ENCODE data around the gene APOL2.
A peak's percentile ranks its signal among the peaks of the same experiment; 100 is the strongest.
"Not testable (repeated sequence)": the region's sequence is repeated elsewhere in the genome, so short reads cannot be mapped to it uniquely, and the experiment has no call there.

The APOL2 gene

DNA sequence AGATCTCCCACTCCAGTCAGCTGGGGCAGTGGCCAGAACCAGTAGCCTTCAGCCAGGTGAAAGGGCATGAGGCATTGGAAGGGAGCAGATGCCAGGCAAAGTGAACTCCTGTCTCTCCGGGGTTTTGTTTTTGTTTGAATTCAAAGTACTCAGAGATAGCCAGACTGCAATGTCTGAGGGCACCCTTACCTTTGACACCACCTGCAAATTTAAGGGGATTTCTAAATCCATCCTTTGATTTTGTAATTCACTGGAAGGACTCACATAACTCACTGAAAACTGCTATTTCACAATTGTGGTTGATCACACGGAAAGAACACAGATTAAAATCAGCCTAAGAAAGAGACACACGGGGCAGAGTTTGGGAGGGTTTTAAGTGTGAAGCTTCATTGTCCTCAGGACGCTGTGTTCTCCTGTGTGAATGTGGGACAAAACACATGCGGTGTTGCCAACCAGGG, 23.9 kb upstream of the APOL2 start:
- DNase-seq (ENCODE audit: low read depth in 2 of 2): not testable (repeated sequence)

DNA sequence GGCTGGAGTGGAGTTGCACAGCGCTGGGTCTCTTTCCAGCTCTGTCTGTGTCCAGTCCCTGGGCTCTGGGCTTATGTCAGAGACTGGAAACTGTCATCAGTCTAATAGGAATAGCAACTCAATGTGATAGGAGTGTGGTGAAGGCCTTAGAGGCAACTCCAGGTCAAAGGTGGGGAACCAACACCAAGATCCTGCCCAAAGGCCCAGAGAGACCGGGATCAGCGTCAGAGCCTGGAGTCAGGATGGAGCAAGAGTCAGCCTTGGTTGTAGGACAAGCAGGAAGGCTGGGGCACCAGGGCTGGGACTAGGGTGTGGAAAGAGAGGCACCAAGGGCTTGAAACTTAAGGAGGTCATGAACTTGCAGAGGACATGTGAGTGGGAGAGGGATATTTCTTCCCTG, 23.0 kb upstream of the APOL2 start:
- not testable (repeated sequence) for DNase-seq (ENCODE audit: low read depth in 2 of 2)

DNA sequence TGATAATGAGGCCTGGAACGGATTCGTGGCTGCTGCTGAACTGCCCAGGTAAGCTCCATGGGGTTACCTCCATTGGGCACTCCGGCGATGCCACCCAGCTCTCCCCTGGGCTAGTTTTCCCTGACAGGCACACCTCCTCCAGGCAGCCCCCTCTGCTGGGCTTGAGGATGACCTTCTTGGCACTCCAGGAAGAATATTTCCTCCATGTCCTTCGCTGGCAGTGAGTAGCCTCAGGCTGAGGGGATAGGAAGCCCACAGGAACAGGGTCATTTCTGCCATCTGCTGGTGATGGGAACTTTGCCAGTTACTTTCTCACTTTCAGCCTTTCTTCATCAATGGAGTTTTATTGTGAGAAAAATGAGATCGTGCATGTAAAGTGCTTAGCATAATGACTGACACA, 22.3 kb upstream of the APOL2 start:
- DNase-seq (ENCODE audit: low read depth in 2 of 2): not testable (repeated sequence)

DNA sequence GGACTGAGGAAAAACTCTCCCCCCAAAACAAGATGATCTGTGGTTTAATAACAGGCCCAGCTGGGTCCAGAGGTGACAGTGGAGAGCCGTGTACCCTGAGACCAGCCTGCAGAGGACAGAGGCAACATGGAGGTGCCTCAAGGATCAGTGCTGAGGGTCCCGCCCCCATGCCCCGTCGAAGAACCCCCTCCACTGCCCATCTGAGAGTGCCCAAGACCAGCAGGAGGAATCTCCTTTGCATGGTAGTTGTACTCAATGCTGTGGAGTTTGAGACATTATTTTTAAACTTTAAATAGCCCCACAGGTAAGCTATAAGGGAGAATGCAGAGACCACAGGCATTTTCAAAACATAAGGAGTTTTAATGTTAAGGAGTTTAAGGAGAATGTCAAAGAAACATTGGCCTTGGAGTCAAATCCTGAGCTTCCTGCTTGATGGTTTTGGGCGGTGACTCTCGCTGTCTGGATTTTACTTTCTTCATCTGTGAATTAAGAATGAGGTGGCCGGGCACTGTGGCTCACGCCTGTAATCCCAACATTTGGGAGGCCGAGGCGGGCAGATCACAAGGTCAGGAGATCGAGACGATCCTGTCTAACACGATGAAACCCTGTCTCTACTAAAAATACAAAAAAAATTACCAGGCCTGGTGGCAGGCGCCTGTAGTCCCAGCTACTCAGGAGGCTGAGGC, 20.4 kb upstream of the APOL2 start:
- no peak for DNase-seq (ENCODE audit: low read depth in 2 of 2)

DNA sequence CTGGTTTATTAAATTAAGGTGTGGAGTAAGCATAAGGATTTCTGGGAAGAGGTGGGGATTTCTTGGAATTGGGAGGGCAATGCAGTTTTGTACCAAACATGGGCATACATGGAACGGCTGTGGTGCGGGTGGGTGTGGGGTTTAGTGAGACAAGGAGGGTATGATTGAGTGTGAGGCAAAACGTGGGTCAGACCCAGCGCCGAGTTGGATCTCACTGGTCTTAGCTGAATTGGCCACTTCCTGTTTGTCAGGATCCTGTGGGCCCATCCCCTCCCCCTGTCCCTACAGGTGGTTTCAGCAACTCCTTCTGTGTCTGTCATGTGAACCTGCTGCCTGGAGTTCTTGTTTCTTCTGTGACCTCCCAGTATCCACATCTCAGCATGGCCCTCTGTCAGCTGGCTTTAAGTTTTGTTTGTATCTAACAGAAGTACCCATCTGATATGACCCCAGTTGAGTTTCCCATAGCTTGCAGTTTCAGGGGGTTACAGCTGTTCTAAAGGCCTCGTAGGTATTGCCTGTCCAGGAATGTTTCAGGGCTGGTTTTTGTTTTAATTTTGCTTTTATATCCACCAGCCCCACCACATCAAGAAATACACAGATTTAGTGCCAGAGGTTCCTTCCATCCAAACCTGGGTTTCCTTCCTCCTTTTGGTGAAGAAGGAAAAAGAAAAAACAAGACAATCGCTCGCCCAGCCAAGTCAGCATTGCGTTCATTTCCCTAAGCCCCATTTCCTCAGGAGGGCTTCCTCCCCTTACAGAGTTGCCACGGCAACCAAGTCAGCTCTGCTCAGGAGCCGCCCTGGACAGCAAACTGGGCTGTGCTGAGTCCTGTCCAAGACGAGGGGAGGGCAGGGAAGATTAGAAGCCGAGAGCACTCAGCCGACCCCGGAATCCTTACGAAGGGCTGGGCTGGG, 19.6 kb upstream of the APOL2 start:
- DNase-seq (ENCODE audit: low read depth in 2 of 2): no peak

DNA sequence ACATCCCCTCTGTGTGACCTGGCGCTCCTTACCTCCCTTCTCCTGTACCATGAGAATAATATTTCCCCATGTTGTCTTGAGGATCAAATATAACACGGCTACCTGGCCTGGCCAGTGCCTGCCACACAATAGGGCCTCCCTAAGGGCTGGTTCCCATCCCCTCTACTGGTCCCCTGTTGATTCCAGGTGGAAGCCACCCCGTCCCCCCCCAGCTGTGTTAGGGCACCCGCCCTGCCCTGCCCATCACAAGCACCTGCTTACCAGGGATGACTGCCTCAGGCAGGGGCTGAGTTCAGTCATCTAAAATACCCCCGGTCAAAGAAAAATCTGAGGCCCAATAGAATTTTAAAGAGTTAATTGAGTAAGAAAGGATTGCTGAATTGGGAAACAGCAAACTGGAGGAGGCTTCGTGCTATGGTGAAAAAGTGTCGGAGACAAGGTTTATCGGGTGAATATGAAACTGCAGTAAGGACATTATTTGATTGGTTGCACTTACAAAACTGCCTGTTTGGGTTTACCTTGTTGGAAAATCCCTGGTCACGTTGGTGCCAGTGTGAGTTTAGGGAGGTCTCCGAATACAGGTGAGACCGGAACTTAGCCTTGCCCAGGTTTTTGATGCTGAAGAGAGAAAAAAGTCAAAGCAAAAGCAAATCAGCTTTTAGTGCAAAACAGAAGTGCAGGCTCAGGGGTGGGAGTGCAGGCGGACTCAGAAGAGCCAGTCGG, 18.8 kb upstream of the APOL2 start:
- no peak for DNase-seq (ENCODE audit: low read depth in 2 of 2)

DNA sequence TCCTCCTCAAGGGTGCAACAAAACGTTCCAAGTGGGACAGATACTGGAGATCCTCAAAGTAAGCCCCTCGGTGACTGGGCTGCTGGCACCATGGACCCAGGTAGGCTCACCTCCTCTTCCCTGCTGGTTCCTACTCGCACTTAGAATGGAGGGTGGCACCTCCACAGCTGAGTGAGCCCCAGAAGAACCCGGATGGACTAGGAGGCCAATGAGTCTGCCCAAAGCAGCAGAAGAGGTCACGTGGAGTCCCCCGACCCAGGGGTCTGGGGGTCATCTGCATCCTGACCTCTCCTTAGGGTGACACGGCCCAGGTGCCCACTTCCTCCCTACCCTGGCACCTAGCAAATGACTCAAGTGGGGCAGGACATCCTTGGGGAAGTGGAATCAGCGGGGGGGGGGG, 18.0 kb upstream of the APOL2 start:
- no peak for DNase-seq (ENCODE audit: low read depth in 2 of 2)

DNA sequence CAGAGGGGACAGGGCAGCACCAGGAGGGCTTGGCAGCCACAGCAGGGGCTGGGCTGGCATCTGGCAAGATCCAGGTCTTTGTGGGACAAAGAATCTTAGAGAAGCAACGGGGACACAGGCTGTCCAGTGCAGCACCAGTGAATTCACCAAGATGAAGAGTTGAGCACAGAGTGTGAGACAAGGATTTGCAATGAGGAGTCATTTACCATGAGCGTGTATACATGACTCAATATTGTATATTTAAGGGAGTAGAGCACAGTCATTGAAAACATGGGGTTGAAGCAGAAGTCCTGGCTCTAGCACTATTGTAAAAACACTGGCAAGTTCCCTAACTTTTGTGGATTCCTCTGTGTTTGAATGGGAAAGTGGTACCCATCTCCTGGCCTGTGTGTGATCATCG, 17.2 kb upstream of the APOL2 start:
- no peak for DNase-seq (ENCODE audit: low read depth in 2 of 2)

DNA sequence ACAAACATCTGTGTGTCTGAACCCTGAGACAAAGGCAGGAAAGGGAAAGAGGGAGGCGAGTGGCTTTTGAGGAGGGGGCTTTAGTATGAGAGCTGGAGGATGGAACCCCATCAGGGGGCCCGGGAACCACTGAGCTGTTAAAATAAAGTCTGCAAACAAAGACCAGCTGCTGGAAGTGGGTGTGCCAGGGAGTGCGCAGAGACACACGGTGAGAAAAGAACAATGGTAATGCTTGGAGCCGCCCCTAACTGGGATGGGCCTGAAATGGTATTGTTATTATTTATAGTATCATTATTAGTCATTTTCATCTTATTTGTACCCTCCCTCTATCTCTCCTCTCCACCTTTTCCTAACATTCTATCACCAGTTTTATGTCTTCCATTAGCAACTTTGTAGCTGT, 16.2 kb upstream of the APOL2 start:
- DNase-seq (ENCODE audit: low read depth in 2 of 2): not testable (repeated sequence)

DNA sequence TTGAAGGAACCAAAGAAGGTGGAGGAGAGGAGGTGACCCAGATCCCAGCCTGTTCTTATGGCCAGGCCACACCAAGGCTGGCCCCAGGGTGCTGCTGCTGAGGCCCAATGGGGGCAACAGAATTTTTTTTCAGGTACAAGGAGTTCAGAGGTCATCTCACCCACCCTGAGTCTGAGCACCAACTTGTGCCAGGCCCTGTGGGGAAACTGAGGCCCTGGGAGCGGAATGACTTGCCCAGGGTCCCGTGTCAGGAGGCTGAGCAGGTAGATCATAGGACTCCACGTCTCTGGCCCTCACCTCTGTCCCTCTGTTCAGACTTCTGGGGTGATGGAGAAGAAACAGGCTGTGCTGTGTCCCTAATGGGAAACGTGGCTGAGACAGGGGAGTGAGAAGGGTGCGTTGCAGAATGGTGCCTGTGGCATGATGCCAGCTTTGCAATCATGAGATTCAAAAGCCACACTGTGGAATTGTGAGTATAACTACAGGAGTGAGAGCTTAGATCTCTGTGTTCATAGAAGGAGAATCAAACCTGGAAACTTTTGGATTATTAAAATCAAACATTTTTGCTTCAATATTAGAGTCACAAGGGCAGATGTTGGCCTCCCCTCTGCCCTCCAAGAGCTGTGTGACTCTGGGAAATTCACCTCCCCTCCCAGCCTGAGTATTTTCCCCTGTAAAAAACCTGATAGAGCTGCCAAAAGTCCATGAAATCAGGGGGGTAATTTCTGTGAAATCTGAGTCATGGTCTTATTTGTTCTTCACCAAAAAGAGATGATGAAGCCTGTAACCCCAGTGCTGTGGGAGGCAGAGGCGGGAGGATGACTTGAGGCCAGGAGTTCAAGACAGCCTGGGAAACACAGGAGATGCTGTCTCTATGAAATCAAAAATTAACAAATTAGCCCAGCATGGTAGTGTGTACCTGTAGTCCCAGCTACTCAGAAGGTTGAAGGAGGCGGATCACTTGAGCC, 14.5 kb upstream of the APOL2 start:
- peak; percentile 23 to 51 for DNase-seq (ENCODE audit: low read depth in 2 of 2)

DNA sequence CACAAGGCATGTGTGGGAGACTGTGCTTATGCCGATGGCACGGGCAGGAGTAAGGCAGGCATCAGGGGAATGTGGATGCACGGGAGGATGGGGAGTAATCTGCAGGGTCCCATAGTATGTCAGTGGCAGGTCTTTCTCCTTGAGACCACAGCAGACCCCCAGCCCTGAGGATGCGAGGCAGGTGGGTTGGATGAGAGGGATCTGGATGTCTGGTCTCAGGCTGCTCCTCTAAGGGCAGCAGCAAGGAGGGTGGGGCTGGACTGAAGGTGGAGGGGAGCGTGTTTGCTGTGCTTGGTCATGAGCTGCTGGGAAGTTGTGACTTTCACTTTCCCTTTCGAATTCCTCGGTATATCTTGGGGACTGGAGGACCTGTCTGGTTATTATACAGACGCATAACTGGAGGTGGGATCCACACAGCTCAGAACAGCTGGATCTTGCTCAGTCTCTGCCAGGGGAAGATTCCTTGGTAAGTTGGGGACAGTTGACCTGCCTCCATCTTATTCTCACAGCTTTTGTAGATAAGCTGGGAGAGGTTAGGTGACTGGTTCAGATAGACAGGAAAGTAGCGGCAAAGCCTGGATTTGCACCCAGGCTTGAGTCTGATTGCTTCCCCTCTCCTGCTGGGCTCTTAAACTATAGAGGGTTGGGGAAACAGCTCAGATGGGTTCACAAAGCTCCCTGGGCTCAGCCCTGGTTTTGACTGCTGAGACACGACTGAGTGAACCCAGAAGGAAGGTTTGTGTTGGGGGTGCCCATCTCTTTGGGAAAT, 13.6 kb upstream of the APOL2 start, which contains the start of gene APOL1:
TSS of gene APOL1 (plus strand) at position 380 of the 769 bp plus-strand sequence. CDS start 1,823 bp downstream, outside the sequence.
- peak; percentile 18 to 43 for DNase-seq (ENCODE audit: low read depth in 2 of 2)

DNA sequence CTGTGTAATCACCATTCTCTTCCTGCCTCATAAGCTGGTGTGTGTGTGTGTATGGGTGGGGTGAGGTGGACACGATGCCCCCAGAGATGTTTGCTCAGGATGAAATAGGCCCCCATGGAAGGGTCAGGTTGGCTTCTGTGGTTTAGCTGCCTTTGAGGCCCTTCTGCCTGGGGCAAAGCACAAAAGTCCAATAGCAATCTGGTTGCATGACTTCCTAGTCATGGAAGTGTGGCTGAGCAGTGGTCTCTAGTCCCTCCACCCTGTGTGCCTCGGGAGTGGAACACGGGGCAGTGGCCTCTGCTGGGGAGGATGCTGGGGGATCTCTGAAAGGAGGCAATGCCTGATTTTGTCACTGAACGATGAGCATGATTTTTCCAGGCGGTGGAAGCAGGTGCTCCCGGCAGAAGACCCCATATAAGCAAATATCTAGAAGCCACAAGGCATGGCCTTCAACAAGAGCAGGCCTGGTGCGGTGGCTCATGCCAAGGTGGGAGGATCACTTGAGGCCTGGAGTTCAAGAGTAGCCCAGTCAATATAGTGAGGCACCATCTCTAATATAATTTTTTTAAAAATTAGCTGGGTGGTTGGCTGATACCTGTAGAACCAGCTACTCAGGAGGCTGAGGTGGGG, 12.8 kb upstream of the APOL2 start:
- not testable (repeated sequence) for DNase-seq (ENCODE audit: low read depth in 2 of 2)

DNA sequence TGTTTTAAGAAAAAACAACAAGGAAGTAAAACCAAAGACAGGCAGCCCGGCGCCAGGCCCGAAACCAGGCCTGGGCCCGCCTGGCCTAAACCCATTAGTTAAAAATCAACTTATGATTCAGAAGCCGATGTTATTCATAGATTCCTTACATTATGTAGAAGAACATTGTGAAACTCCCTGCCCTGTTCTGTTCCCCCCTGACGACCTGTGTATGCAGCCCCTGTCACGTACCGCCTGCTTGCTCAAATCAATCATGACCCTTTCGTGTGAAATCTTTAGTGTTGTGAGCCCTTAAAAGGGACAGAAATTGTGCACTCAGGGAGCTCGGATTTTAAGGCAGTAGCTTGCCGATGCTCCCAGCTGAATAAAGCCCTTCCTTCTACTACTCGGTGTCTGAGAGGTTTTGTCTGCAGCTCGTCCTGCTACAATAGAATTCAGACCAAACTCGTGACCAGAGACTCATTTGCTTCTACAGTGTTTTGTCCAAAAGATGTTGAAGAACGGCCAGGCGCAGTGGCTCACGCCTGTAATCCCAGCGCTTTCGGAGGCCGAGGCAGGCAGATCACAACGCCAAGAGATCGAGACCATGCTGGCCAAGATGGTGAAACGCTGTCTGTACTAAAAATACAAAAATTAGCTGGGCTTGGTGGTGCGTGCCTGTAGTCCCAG, 11.1 kb upstream of the APOL2 start:
- DNase-seq (ENCODE audit: low read depth in 2 of 2): not testable (repeated sequence)

DNA sequence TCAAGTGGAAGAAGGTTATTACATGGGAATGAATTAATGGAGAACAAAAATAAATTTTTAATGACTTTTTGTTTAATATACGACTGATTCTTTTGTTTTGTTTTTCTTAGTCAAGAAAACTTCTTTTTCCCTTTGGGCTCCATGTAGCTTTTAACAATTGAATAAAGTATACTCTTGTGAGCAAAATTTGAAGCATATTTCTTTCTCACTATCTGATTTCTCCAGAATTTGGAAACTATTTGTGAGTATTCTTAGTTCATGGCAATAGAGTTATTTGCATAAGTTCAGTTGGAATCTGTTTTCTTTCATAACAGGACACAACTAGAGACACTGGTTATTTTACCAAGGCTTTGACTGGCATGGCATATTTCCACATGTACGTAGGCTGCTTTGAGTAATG, 9.8 kb upstream of the APOL2 start:
- no peak for DNase-seq (ENCODE audit: low read depth in 2 of 2)

DNA sequence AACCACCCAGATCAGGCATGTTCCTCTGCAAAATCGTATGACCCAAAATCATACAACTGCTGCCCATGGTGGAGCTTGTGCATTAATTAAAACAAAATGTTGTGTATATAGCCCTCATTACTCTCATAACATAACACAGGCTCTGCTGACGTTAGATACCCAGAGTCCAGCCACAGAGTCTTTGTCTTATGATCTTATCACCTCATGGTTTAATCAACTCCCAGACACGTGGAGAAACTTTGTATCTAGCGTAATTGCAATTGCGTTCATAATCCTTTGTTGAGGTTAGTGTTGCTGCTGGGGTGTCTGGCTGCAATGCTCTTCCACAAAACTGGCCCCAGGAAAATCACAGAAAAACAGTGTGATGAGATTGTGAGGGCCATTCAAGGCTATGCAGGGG, 8.6 kb upstream of the APOL2 start:
- DNase-seq (ENCODE audit: low read depth in 2 of 2): no peak

DNA sequence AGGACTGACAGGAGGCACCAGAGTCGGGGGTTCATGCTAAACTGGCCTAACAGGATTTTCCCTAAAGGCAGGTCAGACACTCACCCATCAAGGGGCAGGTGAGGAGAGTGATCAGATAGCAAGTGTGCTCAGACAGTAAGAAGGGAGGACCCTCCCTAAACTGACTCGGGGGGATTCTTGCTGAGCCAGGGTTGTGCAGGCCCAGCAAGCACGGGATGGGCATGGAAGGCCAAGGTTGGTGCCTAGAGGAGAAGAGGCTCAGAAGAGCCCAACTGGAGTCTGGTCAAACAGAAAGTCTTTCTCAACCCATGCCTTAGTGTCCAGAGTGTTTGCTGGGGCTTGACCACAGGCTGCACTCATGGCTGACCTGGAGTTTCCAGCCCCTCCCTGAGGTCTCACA, 7.4 kb upstream of the APOL2 start:
- DNase-seq (ENCODE audit: low read depth in 2 of 2): no peak

DNA sequence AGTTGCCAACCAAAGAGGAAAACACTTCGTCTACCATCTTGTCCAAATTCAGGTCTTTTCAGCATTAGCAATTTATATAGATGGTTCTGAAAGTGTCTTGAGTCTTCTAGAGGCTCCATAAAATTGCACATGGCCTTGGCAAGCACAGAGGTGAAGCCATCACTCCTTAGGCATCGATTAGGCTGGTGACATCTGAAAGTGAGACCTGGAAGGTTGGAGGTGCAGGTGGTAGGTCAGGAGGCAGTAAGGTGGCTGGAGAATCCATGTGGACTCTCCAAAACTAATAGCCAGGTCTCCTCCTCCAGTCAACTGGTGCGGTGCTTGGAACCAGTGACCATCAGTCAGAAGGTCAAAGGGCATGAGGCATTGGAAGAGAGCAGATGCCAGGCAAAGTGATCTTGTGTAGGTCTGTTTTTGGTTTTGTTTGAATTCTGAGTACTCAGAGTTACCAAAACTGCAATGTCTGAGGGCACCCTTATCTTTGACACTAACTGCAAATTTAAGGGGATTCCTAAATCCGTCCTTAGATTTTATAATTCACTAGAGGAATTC, 6.6 kb upstream of the APOL2 start:
- DNase-seq (ENCODE audit: low read depth in 2 of 2): no peak

DNA sequence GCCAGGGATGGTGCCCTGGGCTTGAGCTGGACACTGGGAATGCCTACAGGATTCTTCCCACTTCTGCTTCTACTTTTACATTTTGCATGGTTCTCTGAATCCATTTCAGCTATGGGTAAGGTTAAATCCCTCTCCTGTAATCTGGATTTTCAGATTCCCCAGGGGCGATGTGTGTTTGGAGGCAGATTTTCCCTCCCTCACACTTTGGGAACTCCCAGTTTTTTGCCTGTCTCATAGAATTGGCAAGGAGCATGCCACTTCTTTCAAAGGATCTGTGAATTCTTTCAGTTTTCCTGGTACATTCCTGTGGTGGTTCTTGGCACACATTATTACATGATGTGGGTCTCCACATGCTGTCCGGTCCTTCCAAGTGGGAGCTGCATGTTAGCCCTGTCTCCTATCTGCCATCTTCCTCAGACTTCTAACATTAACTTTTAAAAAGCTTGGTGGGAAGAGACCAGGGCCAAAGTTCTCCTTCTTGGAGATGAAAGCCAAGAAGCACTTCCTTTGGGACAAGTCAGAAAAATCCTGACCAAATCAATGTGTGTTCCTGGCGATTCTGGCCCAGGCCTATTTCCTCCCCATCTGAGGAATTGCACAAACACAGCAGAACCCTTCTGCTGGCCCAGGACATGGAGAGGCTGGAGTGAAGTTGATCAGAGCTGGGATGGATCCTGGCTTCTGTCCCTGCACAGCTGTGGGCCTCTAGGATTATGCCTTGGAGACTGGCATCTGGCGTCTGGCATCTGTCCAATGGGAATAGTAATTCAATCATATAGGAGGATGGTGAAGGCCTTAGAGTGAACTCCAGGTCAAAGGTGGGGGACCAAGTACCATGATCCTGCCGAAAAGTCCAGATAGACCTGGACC, 5.4 kb upstream of the APOL2 start:
- DNase-seq (ENCODE audit: low read depth in 2 of 2): no peak

Measured in stimulated activated CD8-positive, alpha-beta memory T cell treated with anti-CD3 and anti-CD28 coated beads, Interleukin-15, amount 100 ng/mL, for 4 hours (primary cell).